UCSD-AML1 (cell line): ENCODE measurements around the gene FAM184B.

Source experiments
- DNase-seq: peaks from one replicate; lab custom pipeline; 2025; ENCODE audit not compliant: unreplicated experiment; lab: John Stamatoyannopoulos, UW

The FAM184B gene

DNA sequence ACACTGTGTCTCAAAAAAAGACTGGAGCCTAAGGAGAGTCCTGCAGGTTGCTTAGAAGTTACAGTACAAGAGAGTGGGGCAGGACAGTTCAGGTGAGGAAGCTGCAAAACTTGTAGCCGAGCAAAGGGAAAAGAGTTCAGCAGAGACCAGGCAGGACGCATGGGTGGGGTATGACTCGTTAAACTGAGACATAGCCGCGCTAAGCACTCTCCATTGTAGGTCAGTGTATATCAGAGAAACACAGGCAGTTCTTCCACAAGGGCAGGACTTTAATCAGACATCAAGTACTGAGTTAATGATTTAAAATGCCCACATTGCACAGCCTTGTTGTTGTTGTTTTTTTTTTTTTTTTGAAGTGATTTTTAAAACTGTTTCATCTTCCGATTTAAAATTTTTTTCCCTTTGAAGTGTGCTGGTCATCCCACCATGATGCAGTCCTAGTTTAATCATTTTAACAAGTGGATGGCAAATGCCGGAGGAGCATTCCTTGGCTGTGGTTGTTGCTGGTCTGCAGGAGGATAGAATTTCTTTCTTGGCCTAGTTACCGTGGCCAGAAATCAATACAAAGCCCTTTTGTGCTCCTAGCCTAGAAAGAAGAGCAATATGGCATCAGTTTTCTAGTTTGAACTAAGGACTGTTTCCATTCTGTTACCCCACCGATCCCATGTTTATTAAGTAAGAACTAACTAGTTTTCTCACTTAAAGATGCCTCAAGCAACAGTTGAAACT is 194.2 kb downstream of the FAM184B start:
- no peak for DNase-seq

- DNase-seq = no peak
Measured at GRCh38 chr4:17584521-17585213, 196.8 kb downstream of the FAM184B start.

- no peak for DNase-seq
Measured at GRCh38 chr4:17583941-17584340, 197.5 kb downstream of the FAM184B start.

DNA sequence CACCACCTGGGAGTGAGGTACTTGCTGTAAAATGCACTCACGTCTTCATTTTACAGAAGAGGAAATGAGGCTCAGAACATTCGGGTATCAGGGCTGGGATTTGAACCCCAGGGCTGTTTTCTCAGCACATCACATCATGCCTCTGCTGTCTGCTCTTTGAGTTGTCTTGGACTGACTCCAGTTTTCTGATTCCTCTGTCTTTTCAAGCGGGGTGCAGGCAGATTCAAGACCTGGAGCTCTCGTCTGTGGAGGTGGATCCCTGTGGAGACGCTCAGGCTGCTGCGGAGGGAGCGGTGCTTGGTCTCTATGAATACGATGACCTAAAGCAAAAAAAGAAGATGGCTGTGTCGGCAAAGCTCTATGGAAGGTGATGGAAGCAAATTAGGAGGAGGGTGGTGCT is 198.1 kb downstream of the FAM184B start:
- no peak for DNase-seq

DNA sequence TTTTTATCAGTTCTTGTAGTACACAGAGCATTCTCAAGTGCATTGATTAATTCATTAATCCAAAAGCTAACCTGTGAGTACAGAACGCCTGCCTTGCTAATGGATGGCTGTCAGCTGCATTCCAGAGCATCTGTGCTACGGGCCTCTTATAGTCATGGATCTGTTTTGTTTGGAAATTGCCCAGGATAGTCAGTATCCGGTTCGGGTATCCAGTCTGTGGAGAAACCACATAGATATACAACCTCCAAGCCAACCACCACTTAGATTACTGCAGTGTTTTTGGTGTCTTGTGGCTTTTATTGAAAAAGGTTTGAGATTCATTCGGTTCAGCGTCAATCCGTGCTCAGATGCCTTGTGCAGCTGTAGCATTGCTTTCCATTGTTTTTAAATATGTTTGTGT is 200.5 kb downstream of the FAM184B start:
- no peak for DNase-seq
